GM19035 (cell line): ENCODE data around the gene SLC10A1.
"Not testable (repeated sequence)": the region's sequence is repeated elsewhere in the genome, so short reads cannot be mapped to it uniquely, and the experiment has no call there.

ENCODE experiments used
- ATAC-seq: cut with Tn5 transposase; IDR thresholded peaks from one replicate; pipeline ENCODE4 v1.9.1; 2021; ENCODE audit not compliant: unreplicated experiment

SLC10A1 gene

DNA sequence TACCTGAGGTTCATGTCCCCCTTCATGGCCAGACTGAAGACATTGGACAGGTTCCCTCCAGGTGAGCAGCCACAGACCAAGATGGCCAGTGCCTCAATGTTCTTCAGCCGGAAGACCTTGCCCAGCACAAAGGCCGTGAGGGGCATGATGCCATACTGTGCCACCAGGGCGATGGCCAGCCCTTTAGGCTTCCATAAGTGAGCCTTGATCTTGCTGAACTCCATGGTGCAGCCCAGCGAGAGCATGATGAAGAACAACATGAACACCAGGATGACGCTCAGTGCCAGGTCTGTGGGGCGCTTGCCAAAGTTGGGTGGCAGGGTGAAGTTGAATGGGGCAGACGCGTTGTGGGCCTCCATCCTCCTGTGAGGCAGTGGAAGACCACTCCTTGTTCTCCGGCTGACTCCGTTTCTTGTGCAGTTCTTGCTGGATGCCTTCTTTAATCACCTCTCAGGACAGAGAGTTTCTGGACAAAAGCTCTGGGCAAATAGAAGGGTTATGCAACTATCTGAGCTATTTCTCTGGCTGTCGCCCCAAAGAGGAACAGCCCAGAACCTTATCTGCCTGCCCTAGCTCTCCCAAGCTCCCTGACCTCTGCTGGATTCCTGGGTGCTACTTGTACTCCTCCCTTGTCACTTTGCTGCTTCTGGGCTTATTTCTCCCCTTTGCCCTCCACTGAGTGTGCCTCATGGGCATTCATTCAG is at the start of gene SLC10A1:
Gene SLC10A1 (minus strand): TSS at position 445 of the 704 bp plus-strand sequence. CDS start 86 bp downstream, at position 359.
- ATAC-seq, result no peak

DNA sequence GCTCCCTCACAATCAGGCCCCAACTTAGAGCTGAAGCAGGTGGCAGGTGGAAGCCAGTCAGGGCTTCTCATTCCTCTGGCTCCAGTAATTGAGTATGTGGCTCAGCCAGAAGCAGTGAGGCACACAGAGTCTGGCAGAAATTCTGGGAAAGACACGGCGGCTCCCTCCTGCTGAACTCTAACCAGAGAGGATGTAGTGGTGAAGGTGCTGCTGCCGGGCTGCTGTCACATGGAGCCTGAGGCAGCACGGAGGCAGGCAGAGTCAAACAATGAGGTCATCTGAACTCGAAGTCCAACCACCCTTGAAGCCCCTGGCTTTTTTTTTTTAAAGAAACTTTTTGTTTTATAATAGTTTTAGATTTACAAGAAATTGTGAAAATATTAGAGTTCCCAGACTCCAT is 48.7 kb upstream of the SLC10A1 start:
- ATAC-seq, result no peak

DNA sequence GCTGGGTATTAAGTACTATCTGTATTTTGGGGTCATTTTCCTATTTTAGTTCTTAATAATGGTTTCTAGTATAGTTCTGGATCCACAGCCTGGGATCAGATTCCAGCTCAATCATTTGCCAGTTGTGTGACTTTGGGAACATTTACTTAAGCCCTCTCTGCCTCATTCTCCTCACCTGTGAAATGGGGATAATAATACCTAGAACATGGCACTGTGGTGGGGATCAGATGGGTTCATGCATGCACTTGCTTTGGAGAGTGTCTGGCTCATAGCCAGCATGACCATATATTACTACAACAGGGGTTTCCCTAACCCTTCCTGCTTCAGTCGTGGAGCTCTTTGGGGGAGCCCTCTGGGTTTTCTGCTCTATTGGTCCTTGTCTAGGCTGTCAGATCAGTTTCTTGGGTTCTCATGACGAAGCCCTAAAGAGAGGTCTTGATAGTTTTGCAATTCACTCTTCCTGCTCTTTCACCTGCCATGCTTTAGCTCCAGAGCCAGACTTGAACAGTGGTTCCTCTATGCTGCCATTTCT is 48.1 kb upstream of the SLC10A1 start:
- ATAC-seq, result no peak

DNA sequence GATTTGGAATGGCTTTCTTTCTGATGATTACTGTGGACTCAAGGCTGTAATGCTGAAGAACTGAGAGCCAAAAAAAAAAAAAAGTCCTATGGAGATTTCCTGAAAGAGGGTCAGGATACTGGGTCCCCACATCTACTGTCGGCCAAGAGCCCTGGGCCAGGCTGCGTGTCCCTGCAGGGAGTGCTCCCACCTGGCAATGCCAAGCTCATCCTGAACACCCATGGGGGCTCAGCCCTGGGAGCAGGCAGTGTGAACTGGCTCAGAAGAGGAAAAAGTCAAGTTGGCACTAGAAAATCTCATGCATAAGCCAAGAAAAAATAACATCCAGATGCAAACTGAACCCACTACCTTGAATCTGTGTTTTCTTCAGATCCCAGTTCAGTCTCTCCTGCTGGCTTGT is 47.1 kb upstream of the SLC10A1 start:
- no peak for ATAC-seq

DNA sequence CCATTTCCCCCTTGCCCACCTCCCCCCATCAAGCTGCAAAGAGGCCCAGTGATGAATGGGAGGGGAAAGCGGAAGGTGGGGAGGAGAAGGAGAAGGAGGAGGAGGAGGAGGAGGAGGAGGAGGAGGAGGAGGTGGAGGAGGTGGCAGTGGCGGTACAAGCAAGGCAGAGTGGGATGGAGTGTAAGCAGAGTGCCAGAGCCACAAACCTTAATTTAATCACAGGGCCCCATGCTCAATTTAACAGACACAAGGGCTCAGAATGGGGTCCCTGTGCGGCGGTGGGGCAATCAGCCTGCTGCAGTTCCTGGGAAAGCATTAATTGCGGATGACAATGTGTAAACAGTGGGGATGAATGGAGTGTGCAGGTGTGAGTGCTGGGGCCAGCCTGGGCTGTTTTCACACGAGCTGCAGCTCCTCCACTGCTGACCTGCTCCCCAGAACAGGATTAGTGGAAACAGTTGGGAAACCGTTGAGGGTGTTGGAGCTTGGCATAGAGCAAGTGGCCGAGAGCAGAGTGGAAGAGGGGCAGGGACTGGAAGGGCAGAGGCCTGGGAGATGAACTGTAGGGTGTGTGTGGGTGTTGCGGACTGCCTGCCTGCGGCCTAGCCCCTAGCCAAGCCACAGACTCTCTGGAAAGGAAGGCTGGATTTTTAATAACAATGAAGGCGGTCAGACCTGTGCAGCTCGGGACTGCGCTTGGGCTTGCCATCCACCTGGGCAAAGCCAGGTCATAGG is 45.8 kb upstream of the SLC10A1 start:
- ATAC-seq, result no peak

DNA sequence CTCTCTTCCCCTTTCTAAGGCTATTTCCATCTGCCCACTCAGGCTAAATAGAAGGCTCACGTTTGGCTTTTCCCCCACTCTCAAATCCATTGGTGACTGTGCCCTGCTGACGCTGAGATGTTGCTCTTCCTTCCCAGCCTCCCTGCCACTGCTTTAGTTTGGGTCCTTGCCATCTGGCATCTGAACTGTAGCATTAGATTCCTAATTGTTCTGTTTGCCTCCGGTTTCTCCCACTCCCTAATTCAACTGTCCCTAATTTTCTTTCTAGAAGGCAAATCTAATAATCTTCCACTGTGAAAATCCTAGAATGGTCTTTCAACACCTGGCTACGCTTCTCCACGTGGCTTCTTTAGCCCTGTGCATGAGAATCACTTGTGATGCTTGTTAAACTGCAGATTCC is 44.6 kb upstream of the SLC10A1 start:
- no peak for ATAC-seq

DNA sequence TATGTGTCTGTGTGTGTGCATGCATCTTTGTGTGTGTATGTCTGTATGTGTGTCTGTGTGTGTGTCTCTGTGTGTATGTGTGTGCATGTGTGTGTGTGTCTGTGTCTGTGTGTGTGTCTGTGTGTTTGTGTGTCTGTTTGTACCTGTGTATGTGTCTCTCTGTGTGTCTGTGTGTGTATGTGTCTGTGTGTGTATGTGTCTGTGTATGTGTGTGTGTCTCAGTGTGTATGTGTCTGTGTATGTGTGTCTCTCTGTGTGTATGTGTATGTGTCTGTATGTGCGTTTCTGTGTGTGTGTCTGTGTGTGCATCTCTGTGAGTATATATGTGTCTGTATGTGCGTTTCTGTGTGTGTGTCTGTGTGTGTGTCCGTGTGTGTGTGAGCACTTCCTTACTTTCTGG is 42.6 kb upstream of the SLC10A1 start:
- ATAC-seq, result no peak

DNA sequence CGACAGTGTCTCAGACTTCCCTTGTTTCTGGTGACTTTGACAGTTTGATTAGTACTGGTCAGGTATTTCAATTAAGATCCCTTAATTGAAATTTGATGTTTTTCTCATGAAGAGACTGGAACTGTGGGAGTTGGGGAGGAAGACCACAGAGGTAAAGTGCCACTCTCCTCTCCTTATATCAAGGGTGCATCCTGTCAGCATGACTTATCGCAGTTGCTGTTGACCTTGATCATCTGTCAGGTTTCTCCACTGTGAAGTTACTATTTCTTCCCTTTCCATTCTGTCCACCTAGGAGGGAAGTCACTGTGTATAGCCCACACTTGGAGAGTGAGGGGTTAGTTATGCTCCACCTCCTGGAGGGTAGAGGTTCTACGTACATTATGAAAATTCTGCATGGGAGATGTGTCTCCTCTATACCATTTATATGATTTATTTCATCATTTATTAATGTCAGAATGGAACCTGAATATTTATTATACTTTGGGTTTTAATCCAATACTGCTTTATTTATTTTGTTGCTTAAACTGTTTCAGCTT is 41.9 kb upstream of the SLC10A1 start:
- ATAC-seq, result no peak

DNA sequence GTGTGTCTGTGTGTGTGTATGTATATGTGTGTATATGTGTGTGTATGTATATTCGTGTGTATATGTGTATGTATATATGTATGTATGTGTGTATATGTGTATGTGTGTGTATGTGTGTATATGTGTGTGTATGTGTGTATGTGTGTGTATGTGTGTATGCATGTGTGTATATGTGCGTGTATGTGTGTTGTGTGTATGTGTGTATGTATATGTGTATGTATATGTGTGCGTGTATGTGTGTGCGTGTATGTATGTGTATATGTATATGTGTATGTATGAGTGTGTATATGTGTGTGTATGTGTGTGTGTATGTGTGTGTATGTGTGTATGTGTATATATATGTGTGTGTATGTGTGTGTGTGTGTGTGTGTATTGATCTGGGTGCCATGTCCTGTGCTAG is 31.8 kb upstream of the SLC10A1 start:
- no peak for ATAC-seq

DNA sequence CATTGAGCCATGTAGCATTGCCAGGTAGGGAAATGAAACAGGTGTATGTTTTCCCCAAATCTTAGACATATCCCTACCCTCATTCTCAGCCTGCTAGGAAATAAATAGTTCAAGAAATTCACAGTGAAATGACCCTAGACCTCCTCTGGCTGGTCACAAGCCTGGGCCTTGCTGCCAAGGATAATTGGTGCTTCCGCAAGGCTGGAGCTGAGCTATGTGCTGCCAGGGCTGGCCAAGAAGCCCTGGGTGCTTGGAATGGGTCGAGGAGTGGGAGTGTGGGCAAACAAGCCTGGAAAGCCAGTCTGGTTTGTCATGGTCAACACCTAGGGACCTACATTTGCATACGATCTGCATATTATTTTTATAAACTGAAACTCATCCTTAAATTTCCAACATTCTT is 31.3 kb upstream of the SLC10A1 start:
- no peak for ATAC-seq

DNA sequence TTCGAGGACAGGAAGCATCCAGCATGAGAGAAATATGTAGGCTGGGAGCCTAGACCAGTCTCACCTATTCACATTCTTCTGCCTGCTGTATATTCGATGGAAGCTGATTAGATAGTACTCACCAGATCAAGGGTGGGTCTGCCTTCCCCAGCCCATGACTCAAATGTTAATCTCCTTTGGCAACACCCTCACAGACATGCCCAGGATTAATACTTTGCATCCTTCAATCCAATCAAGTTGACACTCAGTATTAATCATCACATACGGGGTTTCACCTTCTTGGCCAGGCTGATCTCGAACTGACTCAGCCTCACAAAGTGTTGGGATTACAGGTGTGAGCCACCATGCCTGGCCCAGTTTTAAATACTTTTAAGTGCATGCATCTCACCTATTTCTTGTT is 30.5 kb upstream of the SLC10A1 start:
- no peak for ATAC-seq

DNA sequence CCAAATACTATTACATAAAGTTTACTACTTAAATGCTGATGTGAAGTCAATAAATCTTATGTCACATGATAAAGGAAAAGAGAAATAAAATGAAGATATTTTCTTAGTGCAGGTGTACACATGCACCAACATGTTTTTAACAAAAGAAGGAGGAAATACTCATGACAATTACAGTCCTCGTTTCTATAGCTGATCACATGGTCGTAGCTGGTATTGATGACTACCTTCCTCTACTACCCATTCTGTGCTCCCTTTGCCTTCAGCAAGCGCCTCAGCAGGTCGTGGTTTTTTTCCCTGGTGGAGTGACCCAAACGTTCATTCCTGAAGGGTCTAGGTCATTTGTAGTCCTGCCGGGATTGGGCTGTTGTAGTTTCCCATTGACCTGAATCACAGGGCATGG is 25.4 kb upstream of the SLC10A1 start:
- ATAC-seq, result no peak

DNA sequence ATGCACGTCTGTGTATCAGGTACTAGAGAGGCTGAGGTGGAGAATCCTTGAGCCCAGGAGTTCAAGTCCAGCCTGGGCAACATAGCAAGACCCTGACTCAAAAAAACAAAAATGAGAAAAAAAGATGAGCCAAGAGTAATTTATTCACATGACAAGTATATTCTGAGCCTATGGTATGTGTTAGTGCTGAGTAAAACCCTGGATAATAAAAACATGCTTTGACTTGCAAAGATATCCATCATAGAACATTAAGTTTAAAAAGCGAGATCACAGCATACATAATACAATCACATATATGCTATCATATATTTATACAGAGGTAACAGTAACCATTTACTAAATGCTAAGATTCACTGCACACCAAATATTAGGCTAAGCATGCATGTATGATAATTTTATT is 23.9 kb upstream of the SLC10A1 start:
- ATAC-seq, result no peak

DNA sequence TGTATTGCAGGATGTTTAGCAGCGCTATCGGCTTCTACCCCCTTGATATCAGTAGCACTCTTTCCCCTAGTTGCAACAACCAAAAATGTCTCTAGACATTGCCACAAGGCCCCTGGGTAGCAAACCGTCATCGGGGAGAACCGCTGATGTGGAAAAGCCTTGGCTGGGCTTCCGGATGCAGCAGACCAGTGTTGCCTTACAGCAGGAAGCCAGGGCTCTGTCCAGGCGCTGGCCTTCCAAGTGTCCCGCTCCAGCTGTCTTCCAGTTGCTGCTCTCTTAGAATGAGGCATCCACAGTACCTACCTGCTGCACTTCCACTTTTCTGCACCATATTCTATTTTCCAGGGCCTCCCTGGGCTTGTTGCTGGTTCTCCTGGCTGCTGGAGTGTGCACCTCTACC is 22.6 kb upstream of the SLC10A1 start:
- ATAC-seq, result no peak

DNA sequence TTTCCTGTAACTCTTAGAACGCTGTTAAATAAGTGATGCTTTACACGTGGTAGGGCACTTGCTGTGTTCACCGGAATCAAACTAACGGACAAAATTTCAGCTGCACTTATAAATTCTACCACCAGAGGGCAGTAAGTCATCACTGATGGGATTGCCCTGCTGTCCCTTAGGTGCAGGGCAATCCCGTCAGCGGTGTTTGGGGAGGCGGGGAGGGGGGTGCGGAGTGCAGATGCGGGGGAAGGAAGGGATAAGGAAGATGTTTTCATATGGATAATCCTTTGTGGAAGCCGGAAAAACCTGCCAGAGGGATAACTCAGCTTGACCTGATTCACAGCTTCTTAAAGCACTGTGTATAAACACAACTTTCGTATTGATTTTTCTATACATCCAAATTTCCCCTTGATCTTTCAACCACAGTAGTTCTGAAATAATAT is 21.7 kb upstream of the SLC10A1 start:
- peak; percentile 56 for ATAC-seq

DNA sequence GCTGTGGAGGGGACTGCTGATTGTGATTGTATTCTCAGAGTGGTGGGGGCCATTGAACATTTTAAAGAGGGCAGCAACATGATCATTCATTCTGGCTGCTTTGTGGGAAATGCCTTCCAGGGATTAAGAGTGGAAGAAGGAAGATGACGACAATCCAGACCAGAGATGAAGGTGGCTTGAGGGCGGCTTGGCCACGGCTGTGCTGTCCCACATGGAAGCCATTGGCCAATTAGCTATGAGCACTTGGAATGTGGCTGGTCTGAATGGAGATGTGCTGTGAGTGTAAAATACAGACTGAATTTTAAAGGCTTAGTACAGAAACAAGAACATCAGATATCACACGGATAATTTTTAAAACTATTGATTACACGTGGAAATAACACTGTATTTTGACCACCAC is 19.2 kb upstream of the SLC10A1 start:
- no peak for ATAC-seq

DNA sequence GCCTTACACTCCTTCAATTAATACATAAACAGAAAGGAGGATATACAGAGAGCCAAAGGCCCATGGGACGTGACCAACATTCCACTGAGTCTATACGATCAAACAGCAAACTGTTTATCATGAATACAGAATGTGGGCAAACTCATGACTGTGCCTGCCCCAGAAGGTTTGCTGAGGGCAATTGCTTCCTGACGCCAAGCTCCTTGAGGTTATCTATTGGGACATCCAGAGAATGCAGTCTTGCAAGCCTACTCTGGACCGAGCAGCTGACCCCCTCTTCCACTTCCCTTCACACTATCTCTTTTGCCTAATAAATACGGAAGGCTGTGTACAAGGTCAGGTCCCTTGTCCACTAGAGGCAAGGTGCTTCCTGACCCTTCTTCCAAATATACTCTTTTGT is 18.5 kb upstream of the SLC10A1 start:
- ATAC-seq, result no peak

DNA sequence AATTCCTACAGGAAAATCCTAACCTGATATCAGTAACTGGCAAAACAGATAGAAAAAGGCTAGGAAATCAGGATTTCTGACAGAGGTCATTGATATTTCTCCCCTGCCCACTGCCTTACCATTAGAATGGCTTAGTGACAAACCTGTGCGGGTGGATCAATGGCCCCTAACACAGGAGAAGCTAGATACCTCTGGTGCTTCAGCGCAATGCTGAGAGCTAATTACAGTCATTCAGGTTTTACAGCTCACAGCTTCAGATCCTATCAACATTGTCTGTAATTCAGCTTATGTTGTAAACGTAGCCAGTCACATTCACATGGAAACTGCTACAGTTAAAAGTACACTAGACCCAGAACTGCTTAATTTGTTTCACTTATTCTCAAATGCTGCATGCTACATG is 17.4 kb upstream of the SLC10A1 start:
- ATAC-seq, result no peak

DNA sequence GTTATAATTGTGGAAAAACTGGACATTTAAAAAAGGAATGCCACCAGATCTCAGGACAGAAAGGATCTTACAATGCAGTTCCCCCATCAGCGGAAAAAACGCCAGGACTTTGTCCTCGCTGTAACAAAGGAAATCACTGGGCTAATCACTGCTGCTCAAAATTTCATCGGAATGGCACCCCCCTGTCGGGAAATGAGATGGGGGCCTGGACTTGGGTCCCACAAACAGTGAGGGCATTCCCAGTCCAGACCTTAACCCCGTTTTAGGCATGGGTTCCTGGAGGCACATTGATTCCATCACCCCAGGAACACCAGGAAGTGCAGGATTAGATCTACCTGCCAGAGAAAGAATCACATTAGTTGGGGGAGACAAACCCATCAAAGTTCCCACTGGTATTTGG is 16.3 kb upstream of the SLC10A1 start:
- not testable (repeated sequence) for ATAC-seq

DNA sequence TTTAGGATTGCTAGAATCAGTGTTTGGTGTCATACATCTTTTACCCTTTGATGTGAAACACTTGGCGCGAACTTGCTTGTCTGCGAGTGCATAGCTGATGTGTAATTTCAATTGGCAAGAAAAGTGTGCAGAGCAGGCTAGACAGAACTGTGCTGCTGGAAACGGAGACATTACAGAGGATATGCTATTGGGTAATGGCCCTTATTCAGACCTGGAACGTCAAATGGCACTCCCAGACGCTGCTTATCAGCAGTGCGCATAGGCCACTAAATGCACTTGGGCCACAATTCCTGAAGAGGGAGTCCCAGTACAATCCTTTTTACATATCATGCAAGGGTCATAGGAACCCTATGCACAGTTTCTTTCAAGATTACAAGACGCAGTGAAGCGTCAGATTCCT is 15.7 kb upstream of the SLC10A1 start:
- ATAC-seq, result no peak

DNA sequence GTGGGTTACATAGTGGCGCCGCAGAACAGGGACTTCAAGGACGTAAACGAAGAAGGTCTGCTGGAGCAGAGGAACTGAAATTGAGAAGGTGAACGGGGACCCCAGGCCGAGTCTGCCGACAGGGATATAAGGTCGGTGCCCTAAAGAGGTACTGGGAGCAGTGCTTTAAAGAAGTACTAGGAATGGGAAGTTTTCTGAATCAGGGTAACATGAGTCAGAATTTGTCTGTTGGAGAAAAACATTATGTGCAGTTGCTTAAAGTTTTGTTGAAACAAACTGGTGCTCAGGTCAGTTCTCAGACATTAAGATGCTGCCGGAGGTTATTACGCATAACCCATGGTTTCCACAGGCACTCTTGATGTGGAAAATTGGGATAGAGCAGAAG is 14.8 kb upstream of the SLC10A1 start:
- ATAC-seq, result no peak

DNA sequence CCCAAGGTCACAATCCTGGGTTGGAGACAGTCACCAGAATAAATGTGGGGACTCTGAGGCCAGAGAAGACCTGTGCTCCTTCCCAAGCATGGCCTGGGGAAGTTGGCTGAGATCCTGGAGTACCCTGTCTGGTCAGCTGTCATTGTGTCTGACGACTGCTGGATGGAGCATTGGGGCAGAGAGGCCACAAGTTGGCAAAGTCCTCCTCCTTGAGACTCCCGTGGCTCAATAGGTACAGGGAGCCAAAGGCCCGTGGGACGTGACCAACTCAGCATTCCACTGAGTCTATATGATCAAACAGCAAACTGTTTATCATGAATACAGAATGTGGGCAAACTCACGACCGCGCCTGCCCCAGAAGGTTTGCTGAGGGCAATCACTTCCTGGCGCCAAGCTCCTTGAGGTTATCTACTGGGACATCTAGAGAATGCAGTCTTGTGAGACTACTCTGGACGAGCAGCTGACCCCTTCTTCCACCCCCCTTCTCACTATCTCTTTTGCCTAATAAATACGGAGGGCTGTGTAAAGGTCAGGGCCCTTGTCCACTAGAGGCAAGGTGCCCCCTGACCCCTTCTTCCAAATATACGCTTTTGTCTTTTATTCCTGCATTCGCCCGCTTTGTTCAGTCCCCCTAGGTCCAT is 14.3 kb upstream of the SLC10A1 start:
- ATAC-seq, result no peak
